Gastrocnemius medialis (tissue), 4 donors: ENCODE measurements around the gene AFTPH. TPM values are rescaled to one million over a fixed set of nuclear protein-coding genes. Genes with fewer than 3 reads are reported as not detected.

Source experiments
- ATAC-seq, 2 donors: fragments of 150-250 bp; one replicate each; pipeline ENCODE4 v1.9.1; 2016
- DNase-seq, 2 donors: peaks; one replicate each; pipeline ENCODE4 v3.0.0-alpha.2; 2019
- H3K27ac ChIP-seq, 4 donors: fragments of 200-600 bp; sonication (generic); 1 replicate in 1 of 4; 2 replicates in 3 of 4; pipeline ENCODE4 v1.5.1; 2016 to 2018; ENCODE audit warnings: mild to moderate bottlenecking in 2 of 4, moderate library complexity in 1 of 4
- H3K27me3 ChIP-seq, 3 donors: fragments of 200-600 bp; sonication (generic) in 2 of 3; 1 replicate in 1 of 3; 2 replicates in 2 of 3; pipeline versions ENCODE4 v1.5.1 to v1.6.0; 2016 to 2019; ENCODE audit warnings: mild to moderate bottlenecking in 1 of 3, moderate library complexity in 1 of 3
- H3K36me3 ChIP-seq, 2 donors: fragments of 200-600 bp; sonication (generic) in 1 of 2; one replicate each; pipeline ENCODE4 v1.5.1; 2017 to 2018
- H3K4me1 ChIP-seq, 2 donors: fragments of 200-600 bp; sonication (generic) in 1 of 2; one replicate each; pipeline ENCODE4 v1.5.1; 2016 to 2017; ENCODE audit warnings: mild to moderate bottlenecking in 2 of 2
- H3K4me3 ChIP-seq, 4 donors: fragments of 200-600 bp; sonication (generic) in 3 of 4; 1 replicate in 1 of 4; 2 replicates in 3 of 4; pipeline ENCODE4 v1.5.1; 2016 to 2019; ENCODE audit warnings: mild to moderate bottlenecking in 2 of 4
- H3K9me3 ChIP-seq, 3 donors: fragments of 200-600 bp; sonication (generic) in 2 of 3; 1 replicate in 1 of 3; 2 replicates in 2 of 3; pipeline ENCODE4 v1.5.1; 2016 to 2019
- POLR2A ChIP-seq, 2 donors: fragments of 450-650 bp; IDR thresholded peaks; one replicate each; pipeline ENCODE4 v1.6.1; 2017; ENCODE audit warnings: antibody characterized with exemption in 2 of 2, mild to moderate bottlenecking in 2 of 2, moderate library complexity in 2 of 2
- in situ Hi-C, 4 donors: fragments of 200-750 bp; cut with MboI; loops; one replicate each; pipeline versions ENCODE4 v1.15.0 to v1.8.0; 2017; ENCODE audit warnings: low sequenced_read_pairs in 4 of 4
- intact Hi-C: fragments of 100-400 bp; cut with DNase I; formaldehyde crosslinking; loops from one replicate; pipeline ENCODE4 v1.15.1; 2023; ENCODE audit warnings: low total_unique reads
- total RNA-seq, 4 donors: library from RNA; depleted of rRNA; stranded (reverse); fragments of >200 nt; gene quantifications; one replicate each; pipeline versions ENCODE4 v1.1.0 to v1.2.3, GENCODE V29; 2016
- TF ChIP-seq, protein P1 (sequence below), 5 experiments: fragments of 450-650 bp in 3 of 5; fragments of 200-600 bp in 2 of 5; sonication (generic) in 2 of 5; IDR thresholded peaks in 4 of 5; conservative IDR thresholded peaks in 1 of 5; 1 replicate in 4 of 5; 2 replicates in 1 of 5; pipeline ENCODE4 v1.5.1; 2016 to 2019; ENCODE audit warnings: antibody characterized with exemption in 5 of 5, mild to moderate bottlenecking in 3 of 5, moderate library complexity in 3 of 5

Gene AFTPH
- total RNA-seq, 4 donors from 2014 or later, result 13.9 to 18.1 (median 14.8) TPM

DNA sequence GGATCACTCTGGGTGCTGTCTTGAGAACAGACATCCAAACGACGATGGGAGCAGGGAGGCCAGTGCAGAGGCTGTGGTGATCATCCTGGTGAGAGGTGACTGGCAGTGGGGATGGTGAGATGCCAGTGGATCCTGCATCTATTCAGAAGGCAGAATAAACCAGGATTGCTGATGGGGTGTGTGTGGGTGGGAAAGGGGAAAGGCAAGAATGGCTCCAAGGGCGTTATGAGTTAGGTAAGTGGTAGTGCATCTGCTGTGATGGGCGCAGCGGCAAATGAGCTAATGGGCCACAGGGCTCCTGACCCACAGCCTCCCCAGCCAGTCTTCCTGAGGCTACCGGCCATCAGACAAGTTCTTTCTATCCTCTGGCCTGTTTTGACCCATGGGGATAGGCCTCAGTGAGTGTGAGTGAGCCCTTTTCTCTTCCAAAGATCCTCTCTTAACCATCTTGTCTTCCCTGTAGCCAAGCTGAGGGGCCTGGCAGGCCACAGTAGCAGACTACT, 100.0 kb downstream of the AFTPH start:
- Histone ChIP-seq H3K36me3 (no peaks in the 10 kb centered on the region), H3K27me3 (no peaks in the 10 kb centered on the region), H3K27ac (no peak overlapping the region), H3K9me3 (no peaks in the 10 kb centered on the region), H3K4me1 (peaks cover 6 to 9% of the 10 kb centered on the region in 2 donors), H3K4me3 (no peak overlapping the region)
- DNase-seq (no peak), ATAC-seq (no peak)
- TF ChIP-seq, protein P1, sequence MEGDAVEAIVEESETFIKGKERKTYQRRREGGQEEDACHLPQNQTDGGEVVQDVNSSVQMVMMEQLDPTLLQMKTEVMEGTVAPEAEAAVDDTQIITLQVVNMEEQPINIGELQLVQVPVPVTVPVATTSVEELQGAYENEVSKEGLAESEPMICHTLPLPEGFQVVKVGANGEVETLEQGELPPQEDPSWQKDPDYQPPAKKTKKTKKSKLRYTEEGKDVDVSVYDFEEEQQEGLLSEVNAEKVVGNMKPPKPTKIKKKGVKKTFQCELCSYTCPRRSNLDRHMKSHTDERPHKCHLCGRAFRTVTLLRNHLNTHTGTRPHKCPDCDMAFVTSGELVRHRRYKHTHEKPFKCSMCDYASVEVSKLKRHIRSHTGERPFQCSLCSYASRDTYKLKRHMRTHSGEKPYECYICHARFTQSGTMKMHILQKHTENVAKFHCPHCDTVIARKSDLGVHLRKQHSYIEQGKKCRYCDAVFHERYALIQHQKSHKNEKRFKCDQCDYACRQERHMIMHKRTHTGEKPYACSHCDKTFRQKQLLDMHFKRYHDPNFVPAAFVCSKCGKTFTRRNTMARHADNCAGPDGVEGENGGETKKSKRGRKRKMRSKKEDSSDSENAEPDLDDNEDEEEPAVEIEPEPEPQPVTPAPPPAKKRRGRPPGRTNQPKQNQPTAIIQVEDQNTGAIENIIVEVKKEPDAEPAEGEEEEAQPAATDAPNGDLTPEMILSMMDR (IDR thresholded peaks at IDR 0.05 in 4 of 5, conservative IDR thresholded peaks at IDR 0.05 in 1 of 5), result no peak
- no peak for TF ChIP-seq POLR2A (IDR thresholded peaks at IDR 0.05)
- intact Hi-C loops, result no loop called here
- in situ Hi-C loops, result loop anchor here in 1 of 4 donors (25.0 kb wide), 1 partner anchor 238 kb away; no protein-coding TSS in a partner anchor

DNA sequence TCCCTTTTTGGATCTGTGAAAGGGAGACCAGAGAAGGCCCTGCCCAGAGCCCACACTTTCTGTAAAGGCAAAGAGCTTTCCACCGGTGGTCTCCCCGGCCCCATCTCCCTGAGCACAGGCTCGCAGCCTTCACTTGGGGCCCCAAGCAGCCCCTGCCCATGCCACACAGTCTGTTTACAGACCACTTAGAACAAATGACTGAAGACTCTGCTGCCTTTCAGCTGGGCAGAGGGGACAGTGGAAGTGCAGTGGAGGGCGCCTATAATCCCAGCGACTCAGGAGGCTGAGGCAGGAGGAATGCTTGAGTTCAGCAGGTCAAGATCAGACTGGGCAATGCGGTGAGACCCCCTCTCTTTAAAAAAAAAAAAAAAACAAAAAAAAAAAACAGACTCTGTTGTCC, 100.7 kb downstream of the AFTPH start:
- Histone ChIP-seq H3K9me3 (no peaks in the 10 kb centered on the region), H3K4me3 (no peak overlapping the region), H3K27me3 (no peaks in the 10 kb centered on the region), H3K27ac (no peak overlapping the region), H3K36me3 (no peaks in the 10 kb centered on the region), H3K4me1 (peaks cover 6 to 9% of the 10 kb centered on the region in 2 donors)
- ATAC-seq, result no peak
- TF ChIP-seq, protein P1 (IDR thresholded peaks at IDR 0.05 in 4 of 5, conservative IDR thresholded peaks at IDR 0.05 in 1 of 5), result no peak
- in situ Hi-C loops, result loop anchor here in 2 of 4 donors (25.0 kb wide), 2 partner anchors 237 to 412 kb away; no protein-coding TSS in a partner anchor
- intact Hi-C loops, result no loop called here
- no peak for DNase-seq

DNA sequence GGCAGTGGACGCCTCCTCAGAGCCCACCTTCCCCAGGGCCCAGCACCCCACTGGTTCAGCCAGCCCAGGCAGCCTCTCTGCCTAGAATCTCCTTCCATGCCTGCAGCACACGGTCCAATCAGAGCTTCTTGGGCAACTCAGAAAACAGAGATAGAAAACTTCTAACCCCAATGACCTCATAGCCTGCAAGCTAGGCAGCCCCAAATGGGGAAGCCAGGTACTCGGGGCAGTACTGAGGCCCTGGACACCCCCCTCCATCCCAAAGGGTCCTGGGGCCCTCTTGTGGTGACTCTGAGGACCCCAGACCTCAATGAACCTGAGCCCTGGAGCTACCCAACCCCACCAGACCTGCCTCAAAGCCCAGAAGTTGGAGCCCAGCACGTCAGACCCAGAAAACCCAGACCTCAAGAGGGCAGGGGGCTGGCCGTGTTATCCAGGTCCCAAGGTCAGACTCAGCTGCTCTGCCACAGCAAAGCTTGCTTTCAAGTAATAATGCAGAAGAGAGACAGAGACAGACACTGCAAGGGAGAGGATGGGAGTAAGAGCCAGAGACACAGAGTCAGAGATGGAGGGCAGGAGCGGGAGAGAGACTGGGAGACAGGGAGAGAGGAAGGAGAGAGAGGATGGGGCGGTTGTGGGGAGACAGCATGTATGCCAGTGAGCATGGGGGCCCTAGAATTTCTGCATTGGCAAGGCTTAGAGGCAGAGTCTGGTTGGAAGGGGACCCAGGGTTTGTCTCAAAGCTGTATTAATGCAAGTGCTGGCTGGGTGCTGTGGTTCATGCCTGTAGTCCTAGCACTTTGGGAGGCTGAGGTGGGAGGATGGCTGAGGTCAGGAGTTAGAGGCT, 101.4 kb downstream of the AFTPH start:
- intact Hi-C loops (no loop called here), in situ Hi-C loops (loop anchor here in 1 of 4 donors (25.0 kb wide), 1 partner anchor 412 kb away; no protein-coding TSS in a partner anchor)
- Histone ChIP-seq H3K27ac (no peak overlapping the region), H3K4me1 (peaks cover 6 to 9% of the 10 kb centered on the region in 2 donors), H3K4me3 (no peak overlapping the region), H3K9me3 (no peaks in the 10 kb centered on the region), H3K27me3 (no peaks in the 10 kb centered on the region), H3K36me3 (no peaks in the 10 kb centered on the region)
- no peak for ATAC-seq
- no peak for DNase-seq
- TF ChIP-seq POLR2A (IDR thresholded peaks at IDR 0.05), result no peak
- TF ChIP-seq, protein P1 (IDR thresholded peaks at IDR 0.05 in 4 of 5, conservative IDR thresholded peaks at IDR 0.05 in 1 of 5), result no peak

DNA sequence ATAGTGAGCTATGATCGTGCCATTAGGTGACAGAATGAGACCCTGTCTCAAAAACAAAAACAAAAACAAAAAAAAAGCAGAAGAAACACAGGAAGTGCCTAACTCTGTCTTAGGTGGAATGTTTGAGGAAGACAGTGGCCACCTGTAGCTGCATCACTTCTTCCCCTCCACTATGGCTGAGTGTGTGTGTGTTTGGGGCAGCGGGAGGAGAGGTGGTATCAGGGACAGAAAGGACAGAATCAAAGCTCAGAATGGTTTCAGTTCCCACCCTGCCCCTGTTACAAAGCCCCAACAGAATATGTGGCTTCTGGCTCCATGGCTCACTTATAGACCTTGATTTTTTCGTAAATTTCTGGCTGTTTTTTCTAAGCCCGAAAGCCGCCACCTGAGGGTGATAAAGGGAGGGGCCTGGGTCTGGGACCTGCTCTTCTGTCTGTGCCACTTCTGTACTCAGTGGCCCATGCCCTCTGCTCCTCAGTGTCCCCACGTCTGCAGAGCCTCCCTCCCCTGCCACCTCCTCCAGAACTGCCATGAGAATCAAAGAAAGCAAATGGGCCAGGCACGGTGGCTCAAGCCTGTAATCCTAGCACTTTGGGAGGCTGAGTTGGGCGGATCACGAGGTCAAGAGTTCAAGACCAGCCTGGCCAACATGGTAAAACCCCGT, 102.2 kb downstream of the AFTPH start:
- in situ Hi-C loops (loop anchor here in 1 of 4 donors (25.0 kb wide), 1 partner anchor 411 kb away; no protein-coding TSS in a partner anchor), intact Hi-C loops (no loop called here)
- H3K27ac ChIP-seq, result no peak overlapping the region
- H3K27me3 ChIP-seq, result no peaks in the 10 kb centered on the region
- TF ChIP-seq, protein P1 (IDR thresholded peaks at IDR 0.05 in 4 of 5, conservative IDR thresholded peaks at IDR 0.05 in 1 of 5), result no peak
- TF ChIP-seq POLR2A (IDR thresholded peaks at IDR 0.05), result no peak
- H3K36me3 ChIP-seq, result no peaks in the 10 kb centered on the region
- peaks cover 6 to 9% of the 10 kb centered on the region in 2 donors for H3K4me1 ChIP-seq
- H3K4me3 ChIP-seq, result no peak overlapping the region
- ATAC-seq (no peak), DNase-seq (no peak)
- H3K9me3 ChIP-seq, result no peaks in the 10 kb centered on the region
